GM21528 (cell line): ENCODE data around the gene F2RL3.
"Not testable (repeated sequence)": the region's sequence is repeated elsewhere in the genome, so short reads cannot be mapped to it uniquely, and the experiment has no call there.

Experiments
- ATAC-seq: cut with Tn5 transposase; IDR thresholded peaks from one replicate; pipeline ENCODE4 v1.9.1; 2021; ENCODE audit warnings: mild to moderate bottlenecking, moderate library complexity; ENCODE audit not compliant: unreplicated experiment, low FRiP score

Gene F2RL3

GRCh38 chr19:16917401-16917800, 28.6 kb downstream of the F2RL3 start:
- no peak for ATAC-seq

DNA sequence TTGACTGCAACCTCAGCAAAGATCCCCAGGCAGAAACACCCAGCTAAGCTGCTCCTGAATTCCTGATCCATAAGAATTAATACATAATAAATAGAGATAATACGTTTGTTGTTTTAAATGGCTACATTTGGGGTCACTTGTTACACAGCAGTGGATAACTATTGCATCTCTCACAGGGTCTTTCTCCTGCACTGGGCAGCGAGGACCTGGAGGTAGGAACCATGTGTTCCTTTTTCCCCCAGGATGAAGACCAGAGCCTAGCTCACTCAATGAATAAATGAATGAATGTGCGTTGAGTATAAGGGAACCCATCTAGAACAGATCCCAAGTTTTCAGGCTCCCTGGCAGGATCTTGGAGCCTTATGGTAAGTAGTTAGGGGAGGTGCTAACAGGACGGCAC, 30.7 kb downstream of the F2RL3 start:
- ATAC-seq: no peak

DNA sequence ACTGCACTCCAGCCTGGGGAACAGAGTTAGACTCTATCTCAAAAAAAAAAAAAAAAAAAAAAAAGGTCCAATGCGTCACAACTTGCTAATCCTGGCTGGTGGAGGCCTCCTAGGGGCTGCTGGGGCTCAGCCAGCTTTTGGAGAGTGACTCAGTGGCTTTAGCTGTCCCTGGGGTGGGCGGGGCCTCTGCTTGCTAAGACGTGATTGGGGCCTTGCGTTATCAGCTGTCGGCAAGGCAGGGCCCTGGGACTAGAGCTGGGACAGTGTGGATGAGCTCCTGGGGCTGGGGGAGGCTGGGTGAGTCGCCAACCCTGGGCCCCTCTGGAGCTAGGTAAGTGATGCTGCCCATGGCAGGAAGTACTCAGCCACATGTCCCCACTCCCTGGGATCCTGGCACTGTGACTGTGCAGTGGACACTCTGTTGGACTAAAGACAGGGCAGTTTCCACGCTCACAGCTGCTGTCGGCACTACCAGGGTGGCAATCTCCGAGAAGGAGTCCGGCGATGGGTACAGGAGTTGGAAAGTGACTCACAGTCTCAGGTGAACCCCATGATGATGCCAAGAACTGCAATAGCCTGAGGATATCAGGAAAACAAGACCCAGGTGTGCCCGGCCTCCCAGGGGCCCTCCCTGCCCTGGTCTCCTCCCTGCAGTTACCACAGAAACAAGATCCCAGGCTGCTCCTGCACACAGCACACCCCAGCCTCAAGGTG, 32.2 kb downstream of the F2RL3 start:
- ATAC-seq: no peak

GRCh38 chr19:16921766-16922591, 33.2 kb downstream of the F2RL3 start:
- ATAC-seq: no peak

- no peak for ATAC-seq
Observed at GRCh38 chr19:16922592-16922934, 33.8 kb downstream of the F2RL3 start.

GRCh38 chr19:16922949-16923348, 34.1 kb downstream of the F2RL3 start:
- no peak for ATAC-seq

GRCh38 chr19:16927883-16928282, 39.1 kb downstream of the F2RL3 start:
- ATAC-seq: no peak

DNA sequence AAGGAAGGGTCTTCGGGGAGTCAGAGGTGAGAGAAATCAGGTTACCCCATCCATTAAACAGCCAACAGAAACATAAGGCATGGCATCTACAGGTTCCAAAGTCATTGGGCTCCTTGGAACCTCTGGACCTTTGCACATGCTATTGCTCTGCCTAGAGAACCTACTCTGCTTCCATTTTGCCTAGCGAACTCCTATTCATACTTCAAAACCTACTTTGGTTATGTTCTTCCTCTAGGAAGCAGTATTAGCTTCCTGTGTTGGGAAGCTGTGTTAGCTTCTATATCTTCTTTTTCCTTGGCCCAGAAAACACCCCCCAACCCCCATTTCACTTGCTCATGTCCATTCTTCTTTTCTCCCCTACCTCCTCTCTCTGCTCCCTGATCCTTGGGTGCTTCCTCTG, 39.6 kb downstream of the F2RL3 start:
- ATAC-seq: no peak

- ATAC-seq: no peak
Observed at GRCh38 chr19:16928916-16929315, 40.1 kb downstream of the F2RL3 start.

GRCh38 chr19:16930753-16931152, 42.0 kb downstream of the F2RL3 start:
- no peak for ATAC-seq

GRCh38 chr19:16931306-16931705, 42.5 kb downstream of the F2RL3 start:
- no peak for ATAC-seq

DNA sequence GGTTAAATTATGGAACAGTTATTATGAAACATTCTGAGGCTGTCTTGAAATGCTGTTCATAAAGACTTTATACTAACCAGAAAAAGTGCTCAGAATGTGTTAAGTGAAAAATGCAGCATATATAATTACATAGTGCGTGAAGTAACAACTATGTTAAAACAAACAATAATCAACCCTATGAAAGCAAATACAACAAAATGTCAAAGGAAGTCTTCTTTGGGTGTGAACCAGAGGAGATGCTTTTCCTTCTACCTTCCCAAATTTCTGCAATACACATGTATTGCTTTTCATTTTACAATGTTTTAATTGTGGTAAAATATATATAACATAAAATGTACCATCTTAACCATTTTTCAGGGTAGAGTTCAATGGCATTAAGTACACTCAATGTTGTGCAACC, 45.7 kb downstream of the F2RL3 start:
- no peak for ATAC-seq

- no peak for ATAC-seq
Observed at GRCh38 chr19:16936901-16937300, 48.1 kb downstream of the F2RL3 start.

DNA sequence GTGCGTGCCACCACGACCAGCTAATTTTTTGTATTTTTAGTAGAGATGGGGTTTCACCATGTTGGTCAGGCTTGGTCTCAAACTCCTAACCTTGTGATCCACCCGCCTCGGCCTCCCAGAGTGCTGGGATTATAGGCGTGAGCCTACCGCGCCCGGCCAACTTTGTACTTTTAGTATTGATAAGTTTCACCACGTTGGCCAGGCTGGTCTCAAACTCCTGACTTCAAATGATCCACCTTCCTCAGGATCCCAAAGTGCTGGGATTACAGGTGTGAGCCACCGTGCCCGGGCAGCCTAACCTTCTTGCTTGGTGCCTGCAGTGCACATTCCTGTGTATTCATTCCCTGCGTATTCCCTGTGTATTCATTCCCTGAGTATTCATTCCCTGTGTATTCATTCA, 49.0 kb downstream of the F2RL3 start:
- not testable (repeated sequence) for ATAC-seq

DNA sequence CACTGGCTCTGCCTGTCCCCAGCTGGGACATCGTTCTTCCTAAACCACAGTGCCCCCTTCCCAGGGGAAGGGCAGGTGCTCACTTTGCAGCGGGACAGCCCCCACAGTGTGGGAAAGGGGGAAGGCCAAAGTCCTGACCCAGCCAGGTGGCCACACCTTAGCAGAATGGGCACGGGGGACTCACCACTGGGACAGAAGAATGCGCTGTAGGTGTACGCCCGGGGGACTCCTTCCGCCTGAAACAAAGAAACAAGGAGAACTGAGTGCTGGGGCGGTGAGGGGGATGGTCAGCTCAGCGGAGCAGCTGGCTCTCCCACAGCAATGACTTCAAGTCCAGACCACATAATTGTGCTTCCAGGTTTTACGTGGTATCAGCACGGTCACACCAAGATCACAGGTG, 49.4 kb downstream of the F2RL3 start:
- ATAC-seq: no peak

- ATAC-seq: not testable (repeated sequence)
Observed at GRCh38 chr19:16940063-16940462, 51.3 kb downstream of the F2RL3 start.

DNA sequence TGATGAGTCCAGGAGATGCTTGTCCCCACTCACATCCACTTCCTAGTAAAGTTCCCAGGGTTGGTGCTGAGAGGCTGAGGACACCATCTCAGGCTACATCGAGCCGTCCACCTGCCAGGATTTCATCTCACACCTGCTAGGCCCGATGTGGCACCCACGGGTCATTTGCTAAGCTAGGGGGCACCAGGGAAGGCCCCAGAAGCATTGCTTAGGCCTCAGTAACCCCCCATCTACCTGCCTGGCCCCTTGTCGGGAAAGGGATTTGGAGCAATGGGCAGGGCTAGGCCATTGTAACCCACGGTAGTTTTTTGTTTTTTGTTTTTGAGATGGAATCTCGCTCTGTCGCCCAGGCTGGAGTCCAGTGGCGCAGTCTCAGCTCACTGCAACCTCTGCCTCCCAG, 51.8 kb downstream of the F2RL3 start:
- no peak for ATAC-seq
